Activated CD4-positive, alpha-beta T cell treated with anti-CD3 and anti-CD28 coated beads, Interleukin-2, amount 50 U/mL, for 1 hour (primary cell): ENCODE data around the gene IER3.
"Not testable (repeated sequence)": the region's sequence is repeated elsewhere in the genome, so short reads cannot be mapped to it uniquely, and the experiment has no call there.

ENCODE experiments used
- DNase-seq: peaks from one replicate; pipeline ENCODE4 v3.0.0-alpha.2; 2020

IER3 gene

GRCh38 chr6:30767944-30768301 is 23.6 kb upstream of the IER3 start:
- DNase-seq: no peak

- no peak for DNase-seq
Observed at GRCh38 chr6:30767158-30767943, 23.0 kb upstream of the IER3 start.

GRCh38 chr6:30766461-30767157 is 22.3 kb upstream of the IER3 start:
- no peak for DNase-seq

- not testable (repeated sequence) for DNase-seq
Observed at GRCh38 chr6:30765495-30765894, 21.1 kb upstream of the IER3 start.

- DNase-seq: not testable (repeated sequence)
Observed at GRCh38 chr6:30764490-30765043, 20.2 kb upstream of the IER3 start.

GRCh38 chr6:30763618-30764489 is 19.5 kb upstream of the IER3 start:
- no peak for DNase-seq

GRCh38 chr6:30763155-30763617 is 18.8 kb upstream of the IER3 start:
- no peak for DNase-seq

- DNase-seq: no peak
Observed at GRCh38 chr6:30761791-30762429, 17.6 kb upstream of the IER3 start.

GRCh38 chr6:30760549-30760948 is 16.2 kb upstream of the IER3 start:
- no peak for DNase-seq

- DNase-seq: no peak
Observed at GRCh38 chr6:30759575-30760239, 15.4 kb upstream of the IER3 start.

- DNase-seq: no peak
Observed at GRCh38 chr6:30757261-30757904, 13.0 kb upstream of the IER3 start.

- DNase-seq: not testable (repeated sequence)
Observed at GRCh38 chr6:30756405-30757003, 12.2 kb upstream of the IER3 start.

GRCh38 chr6:30754631-30755030 is 10.3 kb upstream of the IER3 start:
- no peak for DNase-seq

- no peak for DNase-seq
Observed at GRCh38 chr6:30752157-30752927, 8.0 kb upstream of the IER3 start.

- no peak for DNase-seq
Observed at GRCh38 chr6:30750379-30750668, 6.0 kb upstream of the IER3 start.

- no peak for DNase-seq
Observed at GRCh38 chr6:30749554-30750378, 5.4 kb upstream of the IER3 start.

- DNase-seq: no peak
Observed at GRCh38 chr6:30748851-30749540, 4.6 kb upstream of the IER3 start.

GRCh38 chr6:30747902-30748769 is 3.8 kb upstream of the IER3 start:
- DNase-seq: no peak
